LoVo (cell line): ENCODE results near the gene GET3.
A peak's percentile ranks its signal among the peaks of the same experiment; 100 is the strongest.
"Not testable (repeated sequence)": the region's sequence is repeated elsewhere in the genome, so short reads cannot be mapped to it uniquely, and the experiment has no call there.

Experiments
- DNase-seq: peaks from one replicate; pipeline ENCODE4 v3.0.0-alpha.2; 2016; ENCODE audit warnings: low spot score

The GET3 gene

DNA sequence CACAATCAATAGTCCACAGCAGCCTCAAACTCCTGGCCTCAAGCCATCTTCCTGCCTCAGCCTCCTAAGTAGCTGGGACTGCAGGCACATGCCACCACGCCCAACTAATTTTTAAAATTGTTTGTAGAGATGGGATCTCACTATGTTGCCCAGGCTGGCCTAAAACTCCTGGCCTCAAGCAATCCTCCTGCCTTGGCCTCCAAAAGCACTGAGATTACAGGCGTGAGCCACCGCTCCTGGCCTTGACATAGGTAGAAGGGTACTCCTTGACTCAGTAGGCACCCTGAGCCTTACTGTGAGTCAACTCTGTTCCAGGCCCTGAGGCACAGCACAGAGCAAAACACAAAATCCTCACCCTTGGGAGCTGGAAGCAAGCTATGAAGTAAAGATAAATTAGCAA lies 21.4 kb upstream of the GET3 start:
- no peak for DNase-seq

DNA sequence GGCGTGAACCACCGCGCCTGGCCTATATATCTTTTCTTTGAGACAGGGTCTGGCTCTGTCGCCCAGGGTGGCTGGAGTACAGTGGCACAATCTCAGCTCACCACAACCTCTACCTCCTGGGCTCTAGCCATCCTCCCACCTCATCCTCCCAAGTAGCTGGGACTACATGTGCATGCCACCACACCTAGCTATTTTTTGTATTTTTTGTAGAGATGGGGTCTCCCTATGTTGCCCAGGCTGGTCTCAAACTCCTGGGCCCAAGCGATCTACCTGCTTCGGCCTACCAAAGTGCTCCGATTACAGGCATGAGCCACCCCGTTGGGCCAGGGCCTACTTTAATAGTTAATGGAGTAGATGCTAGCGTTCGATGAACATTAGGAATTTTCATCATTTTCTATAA lies 17.0 kb upstream of the GET3 start:
- DNase-seq: no peak

DNA sequence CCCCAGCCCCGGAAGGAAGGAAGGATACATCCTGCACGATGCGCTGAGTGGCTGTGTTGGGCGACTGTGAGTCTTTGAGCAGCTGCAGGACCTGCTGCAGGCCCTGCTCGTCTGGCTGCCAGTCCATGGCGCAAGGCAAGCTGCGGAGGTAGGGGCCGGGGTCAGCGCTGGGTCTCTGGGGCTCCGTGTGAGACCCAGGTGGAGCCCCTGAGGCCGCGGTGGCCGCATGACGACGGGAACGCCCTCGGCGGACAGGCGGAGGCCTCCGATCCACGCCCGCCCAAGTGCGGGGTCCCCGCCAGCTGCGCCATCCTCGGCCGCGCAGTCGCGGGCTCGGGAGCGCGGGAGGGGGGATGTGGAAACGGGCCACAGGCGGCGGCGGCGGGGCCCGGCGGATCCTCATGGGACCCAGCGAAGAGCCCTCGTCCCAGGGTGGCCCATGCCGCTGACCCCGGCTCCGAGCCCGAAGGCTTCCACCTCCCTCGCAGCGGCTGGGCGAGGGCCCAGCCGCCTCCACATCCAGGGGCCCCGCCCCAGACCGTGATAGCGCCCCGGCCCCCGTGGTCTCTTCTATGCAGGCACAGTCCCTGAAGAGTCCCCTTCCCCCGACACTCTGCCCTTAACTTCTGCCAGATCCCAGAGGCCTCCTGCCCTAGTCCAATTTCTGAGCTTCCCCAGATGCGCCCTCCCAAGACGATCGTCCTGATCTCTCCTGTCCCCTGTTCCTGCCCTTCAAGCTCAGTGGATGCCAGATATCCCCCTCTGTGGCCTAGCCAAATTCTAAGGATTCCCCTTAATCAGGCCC lies 16.2 kb upstream of the GET3 start:
- DNase-seq: no peak

DNA sequence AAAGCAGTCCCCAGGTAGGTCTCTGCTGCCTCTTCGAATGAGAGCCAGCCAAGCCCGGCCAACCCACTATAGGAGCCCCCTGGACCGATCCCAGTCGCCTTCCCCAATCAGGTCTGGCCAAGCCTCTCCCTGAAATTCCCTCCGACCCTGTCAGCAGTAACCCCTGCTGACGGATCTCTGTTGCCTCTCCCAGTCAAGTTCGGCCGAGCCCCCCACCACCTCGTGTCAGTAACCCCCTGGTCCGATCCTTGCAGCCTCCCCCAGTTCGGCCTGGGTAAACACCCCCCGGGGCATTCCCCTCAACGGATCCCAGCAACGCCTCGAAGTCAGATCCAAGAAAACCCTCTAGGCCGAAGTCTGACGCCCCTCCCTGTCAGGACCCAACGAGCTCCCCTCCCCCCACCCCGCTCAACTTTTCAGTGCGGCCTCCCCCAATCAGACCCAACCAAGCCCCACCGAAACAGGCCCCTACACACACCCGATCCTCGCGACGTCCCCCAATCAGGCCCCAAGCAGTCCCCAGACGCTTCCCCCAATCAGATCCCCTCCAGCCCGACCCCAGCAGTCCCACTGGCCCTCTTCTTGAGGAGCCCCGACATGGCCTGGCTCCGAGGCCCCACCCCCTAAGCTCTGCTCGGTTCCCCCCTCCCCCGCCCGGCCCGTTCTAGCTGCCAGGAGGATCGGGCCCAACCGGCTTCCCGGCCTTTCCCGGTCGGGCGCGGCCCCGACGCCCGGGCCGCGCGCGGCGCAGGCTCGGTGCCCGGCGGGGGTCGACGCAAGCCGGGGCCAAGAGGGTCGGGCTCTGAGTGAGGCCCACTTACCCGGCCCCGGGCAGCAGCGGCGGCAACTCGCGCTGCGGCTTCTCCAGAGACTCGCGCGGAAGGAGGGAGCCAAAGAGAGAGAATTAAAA lies 15.4 kb upstream of the GET3 start:
- peak; percentile 14 for DNase-seq

DNA sequence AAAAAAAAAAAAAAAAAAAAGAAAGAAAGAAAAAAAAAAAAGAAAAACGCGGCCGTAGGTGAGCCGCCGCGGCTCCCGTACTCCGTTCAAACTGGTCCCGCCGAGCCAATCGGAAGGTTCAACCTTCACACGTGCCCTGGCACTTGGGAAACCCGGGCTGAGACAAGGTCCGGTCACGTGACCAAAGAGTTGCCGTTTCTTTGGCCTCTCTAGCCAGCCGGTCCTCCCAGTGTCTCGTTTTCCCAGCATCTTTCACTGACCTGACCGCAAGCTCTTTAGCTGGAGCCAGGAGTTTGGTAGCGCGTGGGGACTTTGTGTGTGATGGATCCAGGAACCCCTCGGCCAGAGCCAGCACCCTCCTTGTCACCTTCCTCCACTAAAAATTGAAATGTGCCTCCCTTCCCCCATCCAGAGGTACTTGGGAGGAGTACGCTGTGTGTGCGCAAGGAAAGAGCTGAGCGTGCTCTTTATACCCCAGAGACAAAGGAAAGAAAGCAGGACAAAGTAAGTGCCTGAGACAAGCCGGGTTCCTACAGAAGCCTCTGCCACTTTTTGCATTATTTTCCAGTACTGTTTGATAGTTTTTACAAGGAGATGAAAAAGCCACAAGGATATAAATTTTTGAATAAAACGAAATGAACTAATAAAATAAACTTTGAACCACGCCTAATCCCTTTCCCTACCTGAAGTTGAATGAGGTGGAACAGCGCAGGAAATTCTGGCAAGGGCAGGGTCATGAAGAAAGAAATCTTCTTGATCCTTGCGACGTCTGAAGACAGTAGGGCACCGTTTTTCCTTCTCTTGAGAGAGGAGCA lies 14.5 kb upstream of the GET3 start:
- peak; percentile 96 for DNase-seq

DNA sequence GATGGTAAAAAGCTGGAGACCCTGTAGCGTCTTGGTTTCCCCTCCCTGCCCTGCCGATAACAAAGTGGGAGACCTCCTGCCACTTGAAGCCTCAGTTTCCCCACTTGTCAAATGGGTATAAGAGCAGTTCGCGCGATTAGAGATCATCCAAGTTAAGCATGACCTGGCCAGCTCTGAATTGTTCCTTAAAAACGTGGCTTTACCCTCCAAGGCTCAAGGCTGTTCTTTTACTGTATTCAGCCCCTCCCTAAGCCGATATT lies 14.0 kb upstream of the GET3 start:
- DNase-seq: no peak

DNA sequence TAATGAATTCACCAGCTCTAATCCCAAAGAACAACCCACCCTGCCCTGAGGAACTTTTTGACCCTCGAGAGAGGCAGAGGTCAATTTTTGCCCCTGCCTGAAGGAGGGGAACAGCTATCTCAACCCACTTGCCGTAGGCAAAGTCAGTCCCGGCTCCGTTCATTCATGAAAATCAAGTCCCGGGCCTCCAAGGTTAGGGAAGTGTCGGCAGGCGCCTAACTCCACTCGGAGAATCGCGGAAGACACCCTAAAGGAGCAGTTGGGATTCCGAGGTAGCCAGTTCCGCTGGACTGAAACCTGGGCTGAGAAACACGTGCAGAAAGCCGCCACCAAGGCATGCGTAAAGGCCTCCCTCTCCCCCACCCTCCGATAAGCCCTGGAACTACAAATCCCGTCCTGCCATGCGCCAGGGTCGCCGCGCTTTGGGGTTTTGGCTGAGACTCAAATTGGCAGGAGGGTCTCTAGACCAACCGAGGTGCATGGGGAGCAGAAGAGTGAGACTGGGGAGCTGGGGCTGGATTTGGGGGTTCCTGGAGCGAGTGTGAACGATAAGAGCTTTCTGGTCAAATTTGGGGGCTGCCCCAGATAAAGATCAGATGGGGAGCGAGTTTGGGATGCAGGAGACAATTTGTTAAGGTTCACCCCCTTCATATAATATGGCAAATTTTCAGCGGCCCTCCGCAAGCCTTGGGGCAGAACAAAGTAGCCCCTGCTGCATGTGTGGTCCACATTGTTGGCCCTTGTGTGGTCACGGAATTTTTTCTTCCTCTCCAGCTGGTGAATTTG lies 13.5 kb upstream of the GET3 start, which contains the start of gene TNPO2:
TNPO2 (minus strand) TSS at position 292 of the 786 bp plus-strand sequence. CDS start 2,955 bp downstream, outside the sequence.
- peak; percentile 67 for DNase-seq

DNA sequence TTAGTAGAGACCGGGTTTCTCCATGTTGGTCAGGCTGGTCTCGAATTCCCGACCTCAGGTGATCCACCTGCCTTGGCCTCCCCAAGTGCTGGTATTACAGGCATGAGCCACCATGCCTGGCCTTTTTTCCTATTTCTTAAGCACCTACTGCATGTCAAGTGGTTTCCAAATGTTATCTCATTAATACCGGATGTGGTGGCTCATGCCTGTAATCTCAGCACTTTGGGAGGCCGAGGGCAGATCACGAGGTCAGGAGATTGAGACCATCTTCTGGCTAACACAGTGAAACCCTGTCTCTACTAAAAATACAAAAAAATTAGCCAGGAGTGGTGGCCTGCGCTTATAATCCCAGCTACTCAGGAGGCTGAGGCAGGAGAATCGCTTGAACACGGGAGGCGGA lies 11.7 kb upstream of the GET3 start:
- not testable (repeated sequence) for DNase-seq

DNA sequence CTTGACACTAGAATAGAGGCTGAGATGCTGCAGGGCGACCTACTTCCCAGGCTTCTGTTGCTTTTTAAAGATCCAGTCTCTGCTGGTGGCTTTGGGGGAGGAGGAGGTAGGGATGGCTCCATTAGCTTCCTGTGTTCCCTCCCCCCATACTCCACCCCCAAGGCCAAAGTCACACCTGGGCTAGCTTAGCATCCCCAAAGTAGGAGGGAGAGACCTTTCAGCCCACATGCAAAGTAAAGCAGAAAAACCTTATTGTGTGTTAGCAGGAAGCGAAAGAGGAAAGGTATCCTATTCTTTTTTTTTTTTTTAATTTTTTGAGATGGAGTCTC lies 10.3 kb upstream of the GET3 start:
- DNase-seq: no peak

DNA sequence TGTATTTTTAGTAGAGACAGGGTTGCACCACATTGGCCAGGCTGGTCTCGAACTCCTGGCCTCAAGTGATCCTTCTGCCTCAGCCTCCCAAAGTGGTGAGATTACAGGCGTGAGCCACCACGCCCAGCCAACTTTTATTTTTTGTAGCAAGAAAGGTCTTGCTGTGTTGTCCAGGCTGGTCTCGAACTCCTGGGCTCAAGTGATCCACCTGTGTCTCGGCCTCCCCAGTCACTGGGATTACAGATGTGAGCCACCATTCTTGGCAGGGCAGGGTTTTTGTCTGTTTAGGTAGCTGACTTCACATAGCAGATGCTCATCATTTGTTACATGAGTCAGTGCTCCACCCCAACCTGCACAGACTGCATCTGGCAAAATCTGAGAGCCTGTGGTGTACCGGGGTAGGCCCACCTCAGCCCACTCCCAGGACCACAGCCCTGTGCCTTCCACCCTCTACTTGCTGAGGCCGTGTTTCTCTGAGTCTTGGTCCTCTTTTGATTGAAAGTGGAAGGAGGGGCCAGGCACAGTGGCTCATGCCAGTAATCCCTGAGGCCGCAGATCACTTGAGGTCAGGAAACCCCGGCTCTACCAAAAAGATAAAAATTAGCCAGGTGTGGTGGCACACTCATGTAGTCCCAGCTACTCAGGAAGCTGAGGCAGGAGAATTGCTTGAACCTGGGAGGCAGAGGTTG lies 9.4 kb upstream of the GET3 start:
- DNase-seq: no peak

DNA sequence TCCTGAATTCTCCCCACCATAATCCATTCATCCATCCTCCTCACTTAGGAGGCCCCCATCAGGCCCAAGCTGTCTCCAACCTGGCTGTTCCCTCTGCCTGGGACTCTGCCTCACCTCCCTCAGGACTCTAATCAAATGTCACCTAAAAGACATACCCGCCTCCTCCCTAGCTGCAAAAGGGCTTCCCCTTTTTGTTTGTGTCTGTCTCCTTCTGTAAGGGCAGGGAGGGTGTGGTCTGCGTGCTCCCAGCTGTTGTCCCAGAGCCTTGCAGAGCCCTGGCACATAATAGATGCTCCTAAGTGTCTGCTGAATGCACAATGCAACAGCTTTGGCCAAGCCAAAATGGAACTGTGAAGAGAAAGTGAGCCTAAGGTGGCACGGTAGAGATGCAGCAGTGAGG lies 7.2 kb upstream of the GET3 start:
- no peak for DNase-seq

DNA sequence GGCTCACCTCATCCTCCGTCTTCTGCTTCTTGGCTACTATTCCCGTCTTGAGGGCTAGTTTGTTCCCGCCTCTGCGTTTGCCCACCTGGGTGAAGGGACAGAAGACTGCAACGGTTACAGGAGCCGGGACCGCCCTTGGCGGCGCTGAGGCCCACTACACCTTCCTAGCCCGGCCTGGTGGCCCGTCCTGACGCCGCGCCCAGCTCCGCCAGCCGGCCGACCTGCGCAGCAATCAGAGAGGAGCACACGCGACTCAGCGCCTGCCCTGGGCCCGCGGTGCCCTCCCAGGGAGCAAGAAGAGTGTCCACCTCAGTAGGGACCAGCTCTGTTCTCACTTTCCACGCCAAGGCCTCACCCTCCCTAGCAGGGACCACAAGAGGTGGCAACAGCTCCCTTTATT lies 6.0 kb upstream of the GET3 start:
- DNase-seq: no peak

DNA sequence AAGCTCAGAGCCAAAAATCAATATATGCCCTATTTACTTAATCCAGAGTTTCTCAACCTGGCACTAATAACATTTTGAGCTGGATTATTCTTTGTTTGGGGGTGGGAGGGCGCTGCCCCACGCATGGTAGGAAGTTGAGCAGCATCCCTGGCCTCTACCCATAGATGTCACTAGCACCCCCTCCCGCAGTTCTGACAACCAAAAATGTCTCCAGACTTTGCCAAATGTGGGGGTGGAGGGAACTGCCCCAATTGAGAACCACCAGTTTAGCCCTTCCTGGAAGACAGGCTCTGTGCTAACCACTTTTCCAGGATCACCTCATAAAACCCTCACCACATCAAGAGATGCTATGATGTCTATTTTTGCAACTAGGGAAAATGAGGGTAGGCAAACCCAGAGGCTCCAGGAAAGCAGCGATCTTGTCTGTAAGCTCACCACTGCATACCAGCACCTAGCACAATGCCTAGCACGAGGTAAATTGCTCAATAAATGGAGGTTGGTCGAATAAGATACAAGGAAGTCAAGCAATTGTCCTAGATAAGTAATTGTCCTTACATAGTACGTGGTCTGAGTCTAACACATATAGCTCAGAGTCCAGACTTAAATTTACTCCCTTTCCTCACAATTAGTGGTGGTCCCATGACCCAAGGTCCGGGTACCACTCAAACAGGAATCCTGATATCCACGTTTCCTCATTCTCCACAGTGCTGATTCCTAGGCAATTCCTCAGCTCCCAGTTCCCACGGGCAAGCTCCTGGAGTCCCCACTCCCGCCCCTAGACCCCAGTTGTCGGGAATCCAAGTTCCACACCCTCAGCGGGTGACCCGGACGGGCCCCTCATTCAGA lies 3.7 kb upstream of the GET3 start:
- DNase-seq: peak; percentile 29

DNA sequence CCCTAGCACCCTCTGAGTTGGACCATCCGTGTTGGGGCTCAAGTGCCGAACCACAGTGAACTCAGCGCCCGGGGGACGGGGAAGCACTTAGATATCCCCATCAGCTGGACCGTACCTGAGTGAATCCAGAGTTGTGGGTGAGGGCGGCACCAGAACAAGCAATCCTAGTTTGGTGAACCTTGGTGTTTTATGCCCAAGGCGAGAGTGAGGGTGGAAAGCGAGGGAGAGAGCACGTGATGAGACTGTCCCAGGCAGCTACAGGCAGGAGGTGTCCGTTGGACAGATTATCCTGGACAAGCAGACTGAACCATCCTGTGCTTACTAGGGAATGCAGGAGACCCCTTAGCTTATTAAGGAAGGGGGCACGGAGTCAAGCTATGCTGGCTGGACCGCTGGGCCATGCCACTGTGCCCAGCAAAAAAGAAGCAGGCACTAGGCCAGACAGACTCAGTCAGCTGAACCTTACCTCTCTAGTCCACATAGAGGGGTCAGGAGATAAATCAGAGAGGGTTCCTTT lies 596 bp downstream of the GET3 start:
- DNase-seq: no peak

DNA sequence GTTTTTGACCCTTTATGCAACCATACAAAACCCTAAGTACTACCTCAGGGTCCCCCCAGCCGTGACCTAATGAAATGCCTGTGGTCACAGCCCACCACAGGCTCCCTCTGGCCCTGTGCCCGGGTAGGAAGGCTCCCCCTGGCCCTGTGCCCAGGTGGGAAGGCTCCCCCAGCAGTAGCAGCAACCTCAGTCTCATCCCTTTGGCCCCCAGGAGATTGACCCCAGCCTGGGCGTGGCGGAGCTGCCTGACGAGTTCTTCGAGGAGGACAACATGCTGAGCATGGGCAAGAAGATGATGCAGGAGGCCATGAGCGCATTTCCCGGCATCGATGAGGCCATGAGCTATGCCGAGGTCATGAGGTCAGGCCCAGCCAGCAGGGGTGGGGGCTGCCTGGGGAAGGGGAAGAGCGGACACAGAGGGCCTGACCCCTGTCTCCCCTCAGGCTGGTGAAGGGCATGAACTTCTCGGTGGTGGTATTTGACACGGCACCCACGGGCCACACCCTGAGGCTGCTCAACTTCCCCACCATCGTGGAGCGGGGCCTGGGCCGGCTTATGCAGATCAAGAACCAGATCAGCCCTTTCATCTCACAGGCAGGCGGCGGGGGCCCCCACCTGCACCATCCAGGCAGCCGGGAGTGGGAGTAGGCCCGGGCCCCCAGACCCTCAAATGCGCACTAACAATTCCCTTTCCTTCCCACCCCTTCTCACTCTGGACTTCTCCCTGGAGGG lies 8.0 kb downstream of the GET3 start:
- no peak for DNase-seq

DNA sequence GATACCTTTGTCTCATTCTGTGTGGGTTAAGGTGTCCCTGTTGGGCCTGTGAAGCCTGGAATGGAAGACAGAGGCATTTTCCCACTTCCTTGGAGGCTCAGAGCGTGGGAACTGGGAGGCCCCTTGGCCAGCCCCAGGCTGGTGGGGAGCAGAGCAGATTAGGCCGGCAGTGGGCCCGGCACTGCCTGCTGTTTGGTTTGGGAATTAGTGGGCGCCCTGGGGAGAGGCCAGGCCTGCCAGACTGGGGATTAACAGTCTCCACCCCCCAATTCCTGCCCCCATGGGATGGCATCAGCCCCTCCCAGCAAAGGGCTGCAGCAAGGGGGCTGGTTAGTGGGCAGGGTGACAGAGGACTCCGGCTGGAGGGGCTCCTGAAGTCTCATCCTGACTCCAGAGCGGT lies 11.2 kb downstream of the GET3 start:
- DNase-seq: no peak

DNA sequence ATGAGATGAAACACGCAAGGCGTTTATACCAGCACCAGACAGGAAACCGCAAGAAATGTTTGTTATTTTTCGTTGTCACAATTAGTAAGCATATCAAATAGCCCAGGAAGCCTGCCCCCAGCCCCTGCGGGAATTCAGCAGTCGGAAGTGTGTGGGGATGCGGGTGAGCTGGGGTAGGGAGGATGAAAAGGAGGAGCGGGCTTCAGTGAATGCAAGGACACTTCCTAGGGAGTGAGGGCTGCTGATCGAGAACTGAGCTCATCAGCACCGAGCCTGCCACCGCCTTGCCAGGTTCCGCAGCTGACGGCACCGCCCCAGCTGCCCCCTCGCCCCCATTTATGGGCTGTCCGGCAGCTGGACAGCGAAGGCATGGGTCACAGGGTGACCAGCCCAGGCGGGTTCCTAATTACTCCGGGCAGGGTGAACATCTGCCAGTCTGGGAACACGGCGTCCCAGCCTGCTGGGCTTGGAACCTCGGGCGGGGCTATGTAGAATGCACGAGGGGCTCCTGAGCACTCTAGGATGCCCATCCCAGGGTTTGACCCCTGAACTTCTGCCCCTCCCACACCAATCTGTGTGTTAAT lies 12.7 kb downstream of the GET3 start:
- DNase-seq: no peak

DNA sequence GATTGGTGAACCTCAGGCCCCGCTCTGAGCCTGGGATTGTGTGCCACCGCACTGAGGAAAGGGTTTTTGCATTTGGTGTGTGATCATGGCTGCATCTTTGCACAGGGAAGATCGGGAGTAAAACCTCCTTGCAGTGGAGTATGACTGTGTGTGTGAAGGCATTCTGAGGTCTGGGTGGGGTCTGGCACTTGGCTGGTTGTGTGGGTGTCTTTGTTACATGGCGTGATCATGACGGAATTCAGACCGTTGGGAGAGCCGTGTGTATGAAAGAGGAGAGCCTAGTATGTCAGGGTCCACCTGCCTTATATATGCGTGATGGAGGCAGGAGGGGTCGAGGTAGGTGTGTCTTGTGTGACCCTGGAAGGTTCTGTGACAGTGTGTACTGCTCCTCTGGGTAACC lies 13.6 kb downstream of the GET3 start:
- no peak for DNase-seq

DNA sequence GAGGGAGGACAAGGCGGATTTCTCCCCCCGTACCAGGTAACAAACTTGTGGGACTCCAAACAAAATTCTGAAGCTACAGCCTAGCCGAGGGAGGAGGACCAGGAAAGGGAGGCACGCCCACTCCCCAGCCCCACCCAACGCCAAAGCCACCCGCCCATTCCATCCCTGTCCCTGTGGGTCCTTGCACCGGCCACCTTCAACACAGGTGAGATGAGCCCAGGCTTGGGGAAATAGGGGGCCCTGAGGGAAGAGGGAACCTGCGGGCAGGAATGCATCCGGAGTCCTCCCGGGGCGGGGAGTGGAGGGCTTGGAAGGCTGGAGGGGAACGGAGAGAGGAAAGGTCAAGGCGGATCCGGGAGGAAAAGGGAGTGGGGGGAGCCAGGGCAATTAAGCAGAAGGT lies 14.3 kb downstream of the GET3 start, which contains the start of gene BEST2:
BEST2 (plus strand) TSS at position 157 of the 400 bp plus-strand sequence. CDS start 802 bp downstream, outside the sequence.
- DNase-seq: no peak
